H1 (cell line): ENCODE results near the gene COLEC12. TPM values are rescaled to one million over a fixed set of nuclear protein-coding genes. Genes with fewer than 3 reads are reported as not detected.
"Not testable (repeated sequence)": the region's sequence is repeated elsewhere in the genome, so short reads cannot be mapped to it uniquely, and the experiment has no call there.

Source experiments
- CTCF ChIA-PET: fragments of 300-600 bp; sonication (Branson Sonifier 250); formaldehyde crosslinking; loops from one replicate; lab custom pipeline; 2021; ENCODE audit not compliant: partially characterized antibody; lab: Charles Lee
- POLR2A ChIA-PET: fragments of 300-600 bp; sonication (Branson Sonifier 250); formaldehyde crosslinking; loops from one replicate; lab custom pipeline; 2021; ENCODE audit warnings: inconsistent platforms; ENCODE audit not compliant: partially characterized antibody; lab: Charles Lee
- DNase-seq, 2 experiments: peaks; one replicate each; pipeline versions ENCODE4 v3.0.0 to v3.0.0-alpha.2; 2010 to 2022; ENCODE audit warnings: low spot score in 2 of 2, low read depth in 1 of 2, mixed read lengths in 1 of 2
- FAIRE-seq: peaks from 2 replicates; lab custom pipeline; 2011; peaks lifted over from hg19 to GRCh38; lab: Jason Lieb, UNC
- H2AFZ ChIP-seq: 2 replicates; pipeline ENCODE4 v1.8.1; 2012; ENCODE audit warnings: low read length, inconsistent platforms
- H2AK5ac ChIP-seq: 2 replicates; pipeline ENCODE4 v1.6.1; 2013; ENCODE audit warnings: low read depth, low read length
- H2BK120ac ChIP-seq: replicated peaks from 2 replicates; pipeline ENCODE3; 2013; ENCODE audit warnings: low read depth, low read length, inconsistent platforms
- H2BK12ac ChIP-seq: 2 replicates; pipeline ENCODE4 v1.6.1; 2013; ENCODE audit warnings: low read depth, low read length
- H2BK15ac ChIP-seq: 2 replicates; pipeline ENCODE4 v1.6.1; 2013; ENCODE audit warnings: low read length
- H2BK20ac ChIP-seq: 2 replicates; pipeline ENCODE4 v1.6.1; 2013; ENCODE audit warnings: low read length
- H2BK5ac ChIP-seq: 2 replicates; pipeline ENCODE4 v1.6.1; 2013; ENCODE audit warnings: low read depth, low read length
- H3K14ac ChIP-seq: 2 replicates; pipeline ENCODE4 v1.6.1; 2013; ENCODE audit warnings: inconsistent platforms; ENCODE audit not compliant: insufficient read length
- H3K18ac ChIP-seq: 2 replicates; pipeline ENCODE4 v1.6.1; 2013; ENCODE audit warnings: low read length; ENCODE audit errors: extremely low read depth
- H3K23ac ChIP-seq: 2 replicates; pipeline ENCODE4 v1.6.1; 2013; ENCODE audit warnings: inconsistent platforms; ENCODE audit not compliant: insufficient read length
- H3K23me2 ChIP-seq: 2 replicates; pipeline ENCODE4 v1.6.1; 2013; ENCODE audit warnings: low read depth, low read length
- H3K27ac ChIP-seq: 2 replicates; pipeline ENCODE4 v1.6.1; 2011; ENCODE audit warnings: low read depth, low read length, inconsistent platforms
- H3K27me3 ChIP-seq, 4 experiments: replicated peaks in 1 of 4; 1 replicate in 1 of 4; 2 replicates in 3 of 4; pipeline versions ENCODE4 v1.6.1 to v1.8.1; 2011 to 2013; ENCODE audit warnings: low read length in 3 of 4, mild to moderate bottlenecking in 3 of 4, inconsistent platforms in 2 of 4, mixed read lengths in 2 of 4, moderate library complexity in 1 of 4; ENCODE audit not compliant: control insufficient read depth in 3 of 4, insufficient read depth in 3 of 4; ENCODE audit errors: extremely low read depth in 1 of 4
- H3K36me3 ChIP-seq, 4 experiments: 2 replicates each; pipeline versions ENCODE4 v1.6.1 to v1.8.1; 2011 to 2013; ENCODE audit warnings: mild to moderate bottlenecking in 4 of 4, low read length in 3 of 4, moderate library complexity in 2 of 4, control low read depth in 1 of 4, inconsistent platforms in 1 of 4; ENCODE audit not compliant: insufficient read depth in 4 of 4, control insufficient read depth in 2 of 4
- H3K4ac ChIP-seq: replicated peaks from 2 replicates; pipeline ENCODE3; 2013; ENCODE audit warnings: low read length, low read depth, mixed read lengths, inconsistent platforms; ENCODE audit not compliant: insufficient read length
- H3K4me1 ChIP-seq, 4 experiments: replicated peaks in 1 of 4; 1 replicate in 1 of 4; 2 replicates in 3 of 4; pipeline versions ENCODE4 v1.6.1 to v1.8.1; 2011 to 2013; ENCODE audit warnings: low read length in 3 of 4, inconsistent platforms in 2 of 4, mixed read lengths in 1 of 4; ENCODE audit not compliant: insufficient read depth in 4 of 4, control insufficient read depth in 3 of 4
- H3K4me2 ChIP-seq, 2 experiments: 2 replicates each; pipeline versions ENCODE4 v1.6.1 to v1.8.1; 2011 to 2013; ENCODE audit warnings: low read depth in 2 of 2, low read length in 2 of 2, control low read depth in 1 of 2, inconsistent platforms in 1 of 2, mild to moderate bottlenecking in 1 of 2; ENCODE audit not compliant: insufficient read depth in 1 of 2
- H3K4me3 ChIP-seq, 4 experiments: fragments of 200-600, 300-600 bp in 1 of 4; sonication (generic), shearing (Covaris generic), sonication (Bioruptor Twin) in 1 of 4; 2 replicates each; pipeline versions ENCODE4 v1.5.1 to v1.8.1; 2011 to 2016; ENCODE audit warnings: low read length in 4 of 4, low read depth in 3 of 4, control low read depth in 2 of 4, inconsistent platforms in 2 of 4, mild to moderate bottlenecking in 2 of 4, mixed read lengths in 1 of 4, moderate library complexity in 1 of 4; ENCODE audit not compliant: insufficient read depth in 2 of 4; ENCODE audit errors: extremely low read depth in 1 of 4
- H3K56ac ChIP-seq: replicated peaks from 2 replicates; pipeline ENCODE3; 2013; ENCODE audit warnings: low read depth, mild to moderate bottlenecking, mixed read lengths, low read length, inconsistent platforms; ENCODE audit not compliant: insufficient read length
- H3K79me1 ChIP-seq: 2 replicates; pipeline ENCODE4 v1.6.1; 2013; ENCODE audit warnings: low read depth, low read length, control low read depth
- H3K79me2 ChIP-seq, 2 experiments: 2 replicates each; pipeline versions ENCODE4 v1.6.1 to v1.8.1; 2012 to 2013; ENCODE audit warnings: low read length in 2 of 2, mild to moderate bottlenecking in 2 of 2, inconsistent platforms in 1 of 2; ENCODE audit not compliant: insufficient read depth in 2 of 2, control insufficient read depth in 1 of 2
- H3K9ac ChIP-seq, 4 experiments: replicated peaks in 1 of 4; 1 replicate in 1 of 4; 2 replicates in 3 of 4; pipeline versions ENCODE4 v1.6.1 to v1.8.1; 2011 to 2013; ENCODE audit warnings: low read depth in 3 of 4, low read length in 3 of 4, control low read depth in 2 of 4, mild to moderate bottlenecking in 2 of 4, moderate library complexity in 2 of 4, inconsistent platforms in 1 of 4; ENCODE audit errors: extremely low read depth in 1 of 4
- H3K9me3 ChIP-seq, 2 experiments: 2 replicates each; pipeline versions ENCODE4 v1.6.1 to v1.8.1; 2012 to 2013; ENCODE audit warnings: mild to moderate bottlenecking in 2 of 2, moderate library complexity in 2 of 2, control low read depth in 1 of 2, inconsistent platforms in 1 of 2, low read depth in 1 of 2, low read length in 1 of 2, mixed read lengths in 1 of 2; ENCODE audit not compliant: insufficient read depth in 2 of 2
- H4K20me1 ChIP-seq, 2 experiments: replicated peaks in 1 of 2; 2 replicates each; pipeline versions ENCODE3 to v1.8.1; 2011 to 2013; ENCODE audit warnings: inconsistent platforms in 2 of 2, low read length in 2 of 2, mild to moderate bottlenecking in 1 of 2; ENCODE audit not compliant: insufficient read depth in 2 of 2, control insufficient read depth in 1 of 2
- H4K5ac ChIP-seq: 2 replicates; pipeline ENCODE4 v1.6.1; 2013; ENCODE audit warnings: low read length, low read depth, mixed read lengths, inconsistent platforms; ENCODE audit not compliant: insufficient read length
- H4K8ac ChIP-seq: 2 replicates; pipeline ENCODE4 v1.8.0; 2013; ENCODE audit warnings: mild to moderate bottlenecking, moderate library complexity, low read length, inconsistent platforms; ENCODE audit not compliant: insufficient read depth; ENCODE audit errors: extremely low read depth
- H4K91ac ChIP-seq: replicated peaks from 2 replicates; pipeline ENCODE3; 2013; ENCODE audit warnings: low read length, mixed read lengths, inconsistent platforms; ENCODE audit not compliant: insufficient read length
- WGBS, 2 experiments: shearing (Covaris generic) in 1 of 2; methylation state at CpG; one replicate each; pipeline versions ENCODE4 v1.1.6 to v1.1.7; 2013 to 2015; ENCODE audit warnings: low lambda C conversion rate in 2 of 2, mixed read lengths in 2 of 2, inconsistent platforms in 1 of 2, low coverage in 1 of 2, missing lambda C conversion rate in 1 of 2; ENCODE audit not compliant: insufficient replicate concordance in 2 of 2, insufficient coverage in 1 of 2, insufficient read length in 1 of 2; ENCODE audit errors: extremely low coverage in 1 of 2, missing lambda C conversion rate in 1 of 2; 5-methylcytosine and 5-hydroxymethylcytosine counted together
- polyA plus RNA-seq, 7 experiments: library from polyadenylated mRNA; depleted of rRNA in 3 of 7; stranded (reverse) in 5 of 7; unstranded in 2 of 7; fragments of >200 nt in 5 of 7; fragments of 200-250 nt in 2 of 7; gene quantifications; 1 replicate in 5 of 7; 2 replicates in 1 of 7; 4 replicates in 1 of 7; pipeline versions ENCODE4 v1.2.1 to v1.2.3, GENCODE V29; 2011 to 2013; ENCODE audit warnings: missing spikeins in 2 of 7, mixed read lengths in 2 of 7
- total RNA-seq: library from RNA; stranded (reverse); fragmentation: NEBNext Ultra II Directional; extraction: Animal tissue kit (Norgen Biotek cat#: 25700); gene quantifications from 2 replicates; pipeline ENCODE4 v1.2.1, GENCODE V29; 2021

Gene COLEC12
- total and polyA plus RNA-seq, 2 of the 8 experiments (the other 6 are each of a cell fraction or from before 2014, with no cell fraction given), result 0.44 to 2.3 TPM

- DNase-seq, FAIRE-seq, H3K79me2 ChIP-seq, H4K5ac ChIP-seq, H3K4me3 ChIP-seq, H3K36me3 ChIP-seq, H3K9me3 ChIP-seq, H2BK120ac ChIP-seq, H2AFZ ChIP-seq, H2BK15ac ChIP-seq, H3K79me1 ChIP-seq, H4K20me1 ChIP-seq, H3K4me2 ChIP-seq, H3K4ac ChIP-seq, CTCF ChIA-PET, H4K91ac ChIP-seq, H3K18ac ChIP-seq, H2BK20ac ChIP-seq, H3K9ac ChIP-seq, H3K56ac ChIP-seq, H3K27ac ChIP-seq, H2BK5ac ChIP-seq, H4K8ac ChIP-seq, H2AK5ac ChIP-seq, POLR2A ChIA-PET, H3K27me3 ChIP-seq, H3K23me2 ChIP-seq, H3K14ac ChIP-seq, H2BK12ac ChIP-seq, H3K23ac ChIP-seq: not testable (repeated sequence)
- 87% methylated on average over 4 of the region's 4 CpGs; no CpG with 5 or more reads in 1 of the 2 experiments for WGBS, 2 experiments
- peaks cover 2 to 18% (median 9%) of the 10 kb centered on the region in 4 experiments; a peak in 4 of 7 replicates for H3K4me1 ChIP-seq
Measured at GRCh38 chr18:308086-308485, 192.4 kb downstream of the COLEC12 start.
